Measurements from ENCODE around the gene VPS16. TPM values are rescaled to one million over a fixed set of nuclear protein-coding genes. Genes with fewer than 3 reads are reported as not detected.

The VPS16 gene
- total RNA-seq, 1 experiment from 2014 or later: 46.6 TPM

GRCh38 chr20:2794866-2795447, 45.6 kb upstream of the VPS16 start:
- POLR2A ChIA-PET: no interaction called here
- CTCF ChIA-PET: interaction anchor here (0.7 kb wide), 1 partner anchor 59 kb away, joined by 3 read pairs; no protein-coding TSS in a partner anchor
- Histone ChIP-seq H3K4me1 (no peaks in the 10 kb centered on the region), H3K9me3 (no peaks in the 10 kb centered on the region), H3K36me3 (ENCODE audit: control insufficient read depth, insufficient read depth, low read length) (no peaks in the 10 kb centered on the region), H3K4me3 (ENCODE audit: low read depth, low read length) (no peak overlapping the region), H3K27me3 (replicated peaks; ENCODE audit: control insufficient read depth, insufficient read depth, low read length) (peaks cover 2% of the 10 kb centered on the region)
- Mint-ChIP-seq H3K27ac (ENCODE audit: unreplicated experiment) (no peak overlapping the region), H3K4me1 (ENCODE audit: low read depth, unreplicated experiment) (no peaks in the 10 kb centered on the region), H3K27me3 (ENCODE audit: insufficient read depth, unreplicated experiment) (peaks cover 23% of the 10 kb centered on the region), H3K36me3 (ENCODE audit: insufficient read depth, unreplicated experiment) (no peaks in the 10 kb centered on the region), H3K9me3 (ENCODE audit: unreplicated experiment) (no peaks in the 10 kb centered on the region), H3K4me3 (ENCODE audit: unreplicated experiment) (no peak overlapping the region)
- no peak for TF ChIP-seq CTCF (IDR thresholded peaks at IDR 0.05; ENCODE audit: insufficient read depth in 1 of 2, low read depth in 1 of 2, low read length in 1 of 2, severe bottlenecking in 1 of 2, unreplicated experiment in 1 of 2)
- no peak for DNase-seq
- intact Hi-C loops (cut with micrococcal nuclease; ENCODE audit: unreplicated experiment): no loop called here
- no TSS peak for BruUV-seq (replicated peaks)

- no peaks in the 10 kb centered on the region for H3K4me1 Mint-ChIP-seq (ENCODE audit: low read depth, unreplicated experiment)
- peaks cover 2% of the 10 kb centered on the region for H3K27me3 ChIP-seq (replicated peaks; ENCODE audit: control insufficient read depth, insufficient read depth, low read length)
- CTCF ChIA-PET: no interaction called here
- H3K36me3 Mint-ChIP-seq (ENCODE audit: insufficient read depth, unreplicated experiment): no peaks in the 10 kb centered on the region
- intact Hi-C loops (cut with micrococcal nuclease; ENCODE audit: unreplicated experiment): no loop called here
- no peak overlapping the region for H3K27ac Mint-ChIP-seq (ENCODE audit: unreplicated experiment)
- no peak for TF ChIP-seq CTCF (IDR thresholded peaks at IDR 0.05; ENCODE audit: insufficient read depth in 1 of 2, low read depth in 1 of 2, low read length in 1 of 2, severe bottlenecking in 1 of 2, unreplicated experiment in 1 of 2)
- DNase-seq: no peak
- H3K4me3 Mint-ChIP-seq (ENCODE audit: unreplicated experiment): no peak overlapping the region
- no peaks in the 10 kb centered on the region for H3K9me3 Mint-ChIP-seq (ENCODE audit: unreplicated experiment)
- POLR2A ChIA-PET: no interaction called here
- peaks cover 20% of the 10 kb centered on the region for H3K27me3 Mint-ChIP-seq (ENCODE audit: insufficient read depth, unreplicated experiment)
- no peaks in the 10 kb centered on the region for H3K9me3 ChIP-seq
- no peaks in the 10 kb centered on the region for H3K36me3 ChIP-seq (ENCODE audit: control insufficient read depth, insufficient read depth, low read length)
- BruUV-seq (replicated peaks): no TSS peak
- no peaks in the 10 kb centered on the region for H3K4me1 ChIP-seq
- H3K4me3 ChIP-seq (ENCODE audit: low read depth, low read length): no peak overlapping the region
Measured at GRCh38 chr20:2795451-2795850, 45.1 kb upstream of the VPS16 start.

GRCh38 chr20:2796011-2796660, 44.4 kb upstream of the VPS16 start:
- H3K4me1 ChIP-seq: no peaks in the 10 kb centered on the region
- H3K27me3 Mint-ChIP-seq (ENCODE audit: insufficient read depth, unreplicated experiment): peaks cover 20% of the 10 kb centered on the region
- H3K36me3 ChIP-seq (ENCODE audit: control insufficient read depth, insufficient read depth, low read length): no peaks in the 10 kb centered on the region
- H3K9me3 ChIP-seq: no peaks in the 10 kb centered on the region
- intact Hi-C loops (cut with micrococcal nuclease; ENCODE audit: unreplicated experiment): no loop called here
- H3K4me1 Mint-ChIP-seq (ENCODE audit: low read depth, unreplicated experiment): no peaks in the 10 kb centered on the region
- DNase-seq: no peak
- H3K27me3 ChIP-seq (replicated peaks; ENCODE audit: control insufficient read depth, insufficient read depth, low read length): peaks cover 2% of the 10 kb centered on the region
- ChIA-PET CTCF (no interaction called here), POLR2A (no interaction called here)
- H3K4me3 ChIP-seq (ENCODE audit: low read depth, low read length): no peak overlapping the region
- no peak overlapping the region for H3K4me3 Mint-ChIP-seq (ENCODE audit: unreplicated experiment)
- TF ChIP-seq CTCF (IDR thresholded peaks at IDR 0.05; ENCODE audit: insufficient read depth in 1 of 2, low read depth in 1 of 2, low read length in 1 of 2, severe bottlenecking in 1 of 2, unreplicated experiment in 1 of 2): no peak
- no TSS peak for BruUV-seq (replicated peaks)
- no peaks in the 10 kb centered on the region for H3K9me3 Mint-ChIP-seq (ENCODE audit: unreplicated experiment)
- H3K27ac Mint-ChIP-seq (ENCODE audit: unreplicated experiment): no peak overlapping the region
- no peaks in the 10 kb centered on the region for H3K36me3 Mint-ChIP-seq (ENCODE audit: insufficient read depth, unreplicated experiment)
